DMS153 treated with DMSO at 0.1 percent for 48 hours (cell line): ENCODE results near the gene SFXN2.
"Not testable (repeated sequence)": the region's sequence is repeated elsewhere in the genome, so short reads cannot be mapped to it uniquely, and the experiment has no call there.

Source experiments
- DNase-seq: peaks from one replicate; lab custom pipeline; 2025; ENCODE audit not compliant: unreplicated experiment; lab: John Stamatoyannopoulos, UW

SFXN2 gene, protein sequence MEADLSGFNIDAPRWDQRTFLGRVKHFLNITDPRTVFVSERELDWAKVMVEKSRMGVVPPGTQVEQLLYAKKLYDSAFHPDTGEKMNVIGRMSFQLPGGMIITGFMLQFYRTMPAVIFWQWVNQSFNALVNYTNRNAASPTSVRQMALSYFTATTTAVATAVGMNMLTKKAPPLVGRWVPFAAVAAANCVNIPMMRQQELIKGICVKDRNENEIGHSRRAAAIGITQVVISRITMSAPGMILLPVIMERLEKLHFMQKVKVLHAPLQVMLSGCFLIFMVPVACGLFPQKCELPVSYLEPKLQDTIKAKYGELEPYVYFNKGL

DNA sequence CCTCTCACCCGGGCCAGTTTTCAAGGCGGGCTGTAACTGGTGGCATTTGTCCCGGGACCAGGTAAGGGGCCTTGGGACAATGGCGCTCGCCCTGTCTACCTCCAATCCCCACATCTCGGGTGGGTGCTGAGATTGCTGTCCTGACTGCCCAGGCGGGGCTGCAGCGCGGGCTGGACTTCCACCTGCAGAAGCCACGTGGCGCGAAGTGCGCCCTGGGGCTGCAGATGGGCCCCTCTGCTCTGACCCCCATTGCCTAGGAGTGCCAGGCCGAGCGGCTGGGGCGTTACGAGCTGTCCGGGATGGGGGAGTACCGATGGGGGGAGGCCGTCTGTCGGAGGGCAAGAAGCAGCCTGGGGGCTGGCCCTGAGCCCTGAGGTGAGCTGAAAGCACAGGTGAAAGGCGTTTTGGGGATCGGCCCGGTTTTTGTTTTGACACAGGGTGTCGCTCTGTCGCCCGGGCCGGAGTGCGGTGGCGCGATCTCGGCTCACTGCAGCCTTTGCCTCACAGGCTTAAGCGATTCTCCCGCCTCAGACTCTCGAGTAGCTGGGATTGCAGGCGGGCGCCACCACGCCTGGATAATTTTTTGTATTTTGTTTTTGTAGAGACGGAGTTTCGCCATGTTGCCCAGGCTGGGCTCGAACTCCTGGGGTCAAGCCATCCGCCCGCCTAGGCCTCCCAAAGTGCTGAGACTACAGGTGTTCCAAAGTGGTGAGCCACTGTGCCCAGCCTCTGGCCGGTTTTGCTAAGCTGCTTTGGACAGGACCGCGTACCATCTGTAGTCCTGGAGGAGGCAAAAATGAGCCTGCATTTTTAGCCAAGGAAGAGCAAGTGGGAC is at the start of gene SFXN2:
Gene SFXN2 (plus strand): TSS at position 16 of the 835 bp plus-strand sequence. CDS start 12,001 bp downstream, outside the sequence.
- DNase-seq = peak; percentile 22

DNA sequence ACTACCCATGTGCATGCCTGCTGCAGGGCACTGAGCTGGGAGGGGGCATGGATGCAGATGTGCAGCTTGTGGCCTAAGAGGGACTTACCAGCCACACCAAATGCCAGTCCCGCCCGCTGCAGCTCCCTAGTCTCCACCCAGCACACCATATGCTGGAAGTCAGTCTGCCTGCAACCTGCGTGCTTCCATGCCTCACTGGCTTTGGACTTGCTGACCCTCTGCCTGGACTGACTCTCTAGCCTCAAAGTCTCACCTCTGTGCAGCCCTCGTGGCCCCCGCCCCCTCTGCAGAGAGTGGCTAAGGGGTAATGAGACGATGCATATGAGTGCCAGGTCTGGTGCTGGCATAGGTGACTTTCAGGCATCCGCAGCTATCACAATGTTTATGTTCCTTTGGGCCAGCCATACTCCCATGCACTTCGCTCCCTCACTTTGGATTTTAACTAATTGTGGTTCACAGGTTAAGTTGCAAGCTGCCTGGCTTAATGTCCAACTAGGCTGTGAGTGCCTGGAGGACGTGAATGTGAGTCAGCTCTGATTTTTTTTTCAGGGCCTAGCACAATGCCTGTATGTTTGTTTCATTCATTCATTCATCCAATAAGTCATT is 48.4 kb upstream of the SFXN2 start:
- DNase-seq = no peak

DNA sequence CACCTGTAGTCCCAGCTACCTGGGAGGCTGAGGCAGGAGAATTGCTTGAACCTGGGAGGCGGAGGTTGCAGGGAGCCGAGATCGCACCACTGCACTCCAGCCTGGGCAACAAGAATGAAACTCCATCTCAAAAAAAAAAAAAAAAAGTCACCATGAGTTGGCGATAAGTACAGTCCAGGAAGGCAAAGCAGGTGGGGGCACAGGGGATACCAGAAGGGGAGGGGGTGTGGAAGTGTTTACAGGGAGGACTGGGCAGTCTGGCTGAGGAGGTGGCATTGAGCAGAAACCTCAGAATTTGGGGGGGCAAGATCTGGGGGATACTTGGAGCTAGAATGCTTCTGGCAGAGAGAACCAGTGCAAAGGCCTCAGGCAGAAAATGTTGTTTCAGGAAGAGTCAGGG is 47.0 kb upstream of the SFXN2 start:
- not testable (repeated sequence) for DNase-seq

DNA sequence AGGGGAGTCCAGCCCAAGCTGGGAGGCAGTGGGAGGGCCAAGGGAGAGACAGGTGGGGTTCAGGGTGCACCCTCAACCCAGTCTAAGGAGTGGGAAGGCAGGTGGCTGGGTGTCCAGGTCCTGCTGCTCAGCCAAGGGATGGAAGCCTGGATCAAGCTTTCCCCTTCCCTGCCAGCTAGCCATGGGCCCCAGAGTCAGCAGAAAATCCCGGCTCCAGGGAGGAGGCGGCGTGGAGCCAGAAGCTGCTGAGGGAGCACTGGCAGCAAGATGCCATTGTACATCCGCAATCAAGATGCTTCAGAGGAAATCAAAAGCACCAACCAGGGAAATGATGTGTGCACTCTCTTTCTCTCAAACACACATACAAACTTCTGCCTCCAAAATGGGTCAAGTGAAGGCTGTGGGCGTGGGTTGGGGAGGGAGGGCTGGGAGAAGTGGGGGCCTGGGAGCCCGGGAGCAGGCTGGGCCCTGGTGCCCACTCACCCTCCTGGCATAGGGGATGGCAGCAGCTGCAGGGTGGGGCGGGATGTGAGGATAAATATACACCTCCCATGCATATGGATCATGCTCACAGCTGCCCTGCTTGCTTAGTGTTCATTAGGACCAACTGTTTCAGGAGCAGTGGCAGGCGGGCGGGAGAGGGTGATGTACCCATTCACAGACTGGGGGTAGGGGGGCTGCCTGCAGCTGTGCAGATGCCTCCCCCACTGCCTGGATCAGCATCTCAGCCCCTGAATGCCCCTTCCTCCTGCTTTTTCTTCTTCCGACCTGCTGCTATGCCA is 45.9 kb upstream of the SFXN2 start:
- no peak for DNase-seq

DNA sequence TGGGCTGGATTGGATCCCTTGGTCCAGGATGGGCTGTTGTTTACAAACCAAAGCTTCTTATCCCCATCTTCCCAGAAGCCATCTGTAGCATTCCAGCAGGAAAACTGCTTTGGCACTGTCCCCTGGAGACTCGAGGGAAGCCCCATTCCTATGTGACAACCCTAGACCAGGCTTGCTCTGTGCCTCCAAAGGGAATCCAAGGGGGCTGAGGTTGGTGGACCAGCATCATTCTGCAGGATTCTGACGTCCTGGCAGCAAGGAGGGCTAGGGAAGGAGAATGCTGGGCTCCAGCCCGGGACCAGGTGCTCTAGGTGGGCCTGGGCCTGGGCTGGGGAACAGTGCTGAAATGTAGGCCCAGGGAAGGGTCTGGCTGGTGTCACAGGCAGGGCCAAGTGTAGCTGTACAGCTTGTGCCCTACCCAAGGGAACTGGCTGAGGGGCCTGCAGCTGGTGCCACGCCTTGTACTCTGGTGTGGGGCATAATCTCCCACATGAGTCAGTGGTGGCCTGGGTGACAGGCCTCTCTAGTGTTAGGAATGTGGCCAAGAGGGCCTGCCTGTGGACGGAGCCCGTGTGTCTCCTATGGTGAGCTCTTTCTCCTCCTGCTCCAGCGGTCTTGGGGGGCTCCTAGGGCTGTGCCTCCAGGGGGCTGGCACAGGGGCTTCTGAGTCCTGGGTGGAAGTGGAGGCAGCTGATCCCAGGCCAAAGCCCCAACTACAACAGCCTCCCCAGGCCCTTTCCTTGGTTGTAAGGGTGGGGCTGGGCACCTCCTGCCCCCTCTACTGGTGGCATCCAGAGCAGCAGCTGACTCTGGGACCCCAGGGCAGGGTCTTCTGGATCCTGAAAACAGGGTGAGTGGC is 45.0 kb upstream of the SFXN2 start:
- no peak for DNase-seq

DNA sequence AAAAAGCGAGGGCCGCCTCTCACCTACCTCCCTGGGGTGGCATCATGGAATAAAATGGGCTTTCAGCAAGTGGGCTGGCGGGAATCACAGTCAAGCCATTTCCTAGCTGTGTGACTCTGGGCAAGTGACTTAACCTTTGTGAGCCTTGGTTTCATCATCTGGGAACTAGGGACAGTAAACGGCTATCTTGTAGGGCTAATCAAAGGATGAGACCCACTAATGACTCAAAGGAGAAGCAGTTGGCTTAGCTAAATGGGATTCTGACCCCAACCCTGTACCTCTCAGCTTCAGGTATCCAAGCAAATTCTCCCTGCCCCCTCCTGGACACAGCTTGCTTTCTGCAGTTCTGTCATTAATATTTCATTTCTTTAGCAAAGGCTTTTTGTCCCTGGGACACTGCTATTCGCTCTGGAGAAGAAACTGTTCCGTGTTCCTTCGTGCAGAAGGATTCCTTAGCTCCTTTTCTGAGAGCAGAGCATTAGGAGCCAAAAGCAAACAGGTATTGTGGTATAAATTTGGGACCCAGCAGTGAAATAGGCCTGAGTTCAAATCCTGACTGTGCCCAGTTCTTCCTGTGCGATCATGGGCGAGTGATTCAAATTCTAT is 44.3 kb upstream of the SFXN2 start:
- DNase-seq = no peak

DNA sequence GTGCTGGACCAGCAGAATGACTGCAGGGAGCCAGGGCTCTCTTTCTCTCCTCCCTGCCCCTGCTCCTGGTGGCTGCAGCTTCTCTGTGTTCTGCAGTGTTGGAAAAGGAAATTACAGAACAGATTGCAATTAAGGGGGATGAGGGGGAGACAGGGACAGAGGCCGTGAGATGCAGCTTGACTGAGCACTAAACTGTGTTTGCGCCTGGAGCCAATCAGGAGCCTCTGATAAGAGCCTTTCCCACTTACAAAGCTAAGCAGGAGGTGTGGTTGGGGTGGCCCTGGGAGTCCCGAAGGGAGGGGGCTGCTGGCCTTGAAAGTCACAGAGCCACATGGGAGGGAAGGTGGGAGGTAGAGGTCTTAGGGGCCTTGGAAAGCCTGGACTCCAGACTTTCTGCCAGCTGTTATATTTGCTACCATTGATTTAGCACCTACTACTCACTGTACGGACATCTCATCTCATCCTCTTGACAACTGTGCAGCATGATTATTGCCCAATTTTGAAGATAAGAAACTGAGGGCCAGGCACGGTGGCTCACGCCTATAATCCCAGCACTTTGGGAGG is 43.5 kb upstream of the SFXN2 start:
- no peak for DNase-seq

DNA sequence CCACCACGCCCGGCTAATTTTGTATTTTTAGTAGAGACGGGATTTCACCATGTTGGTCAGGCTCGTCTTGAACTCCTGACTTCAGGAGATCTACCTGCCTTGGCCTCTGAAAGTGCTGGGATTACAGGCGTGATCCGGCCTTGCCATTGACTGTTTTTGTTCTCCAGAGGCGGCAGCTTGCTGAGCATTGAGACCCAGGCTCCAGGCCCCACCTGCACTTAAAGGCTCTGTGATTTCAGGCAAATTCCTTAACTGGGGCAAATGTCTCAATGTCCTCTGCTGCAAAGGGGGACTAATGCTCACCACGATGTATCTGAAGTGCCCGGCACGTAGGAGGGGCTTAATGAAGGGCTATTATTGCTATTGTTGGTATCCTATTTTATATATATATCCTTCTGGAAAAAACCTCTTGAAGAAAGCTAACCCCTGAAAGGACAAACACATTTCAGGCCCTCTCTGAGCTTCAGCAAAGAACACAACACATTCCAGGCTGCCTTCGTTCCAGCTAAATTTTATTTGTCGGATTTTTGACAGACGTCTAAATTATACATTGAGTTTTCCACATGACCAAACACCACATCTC is 41.1 kb upstream of the SFXN2 start:
- DNase-seq = no peak

DNA sequence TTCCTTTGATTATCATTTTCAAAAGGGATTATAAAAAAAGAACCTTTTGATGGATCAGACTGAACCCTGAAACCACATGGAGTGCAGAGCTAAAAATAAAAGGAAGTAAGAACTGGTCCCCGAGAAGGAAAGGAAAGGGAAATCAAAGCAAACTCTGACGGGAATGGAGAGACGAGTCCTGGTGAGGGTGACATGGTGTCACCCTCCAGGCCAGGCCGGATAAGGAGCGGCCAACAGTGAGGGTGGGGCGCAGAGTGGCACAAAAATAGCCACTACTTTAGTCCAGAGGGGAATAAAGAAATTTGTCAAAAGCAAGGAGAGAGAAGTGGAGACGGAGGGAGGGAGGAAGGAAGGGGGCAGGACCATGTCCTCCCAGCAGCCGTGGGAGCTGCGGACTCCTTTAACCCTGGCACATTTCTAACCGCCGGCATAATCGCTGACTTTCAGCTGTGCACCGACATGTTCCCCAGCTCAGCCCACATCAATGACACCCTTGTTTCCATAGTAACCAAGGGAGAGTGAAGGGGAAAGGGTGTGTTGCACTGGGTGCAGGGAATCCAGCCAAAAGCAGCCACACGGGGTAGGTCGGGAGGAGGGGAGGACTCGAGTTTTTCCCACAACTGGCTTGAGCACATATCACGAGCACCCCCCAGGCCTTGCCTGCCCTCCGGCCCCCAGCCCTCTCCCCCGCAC is 40.5 kb upstream of the SFXN2 start:
- peak; percentile 34 for DNase-seq

DNA sequence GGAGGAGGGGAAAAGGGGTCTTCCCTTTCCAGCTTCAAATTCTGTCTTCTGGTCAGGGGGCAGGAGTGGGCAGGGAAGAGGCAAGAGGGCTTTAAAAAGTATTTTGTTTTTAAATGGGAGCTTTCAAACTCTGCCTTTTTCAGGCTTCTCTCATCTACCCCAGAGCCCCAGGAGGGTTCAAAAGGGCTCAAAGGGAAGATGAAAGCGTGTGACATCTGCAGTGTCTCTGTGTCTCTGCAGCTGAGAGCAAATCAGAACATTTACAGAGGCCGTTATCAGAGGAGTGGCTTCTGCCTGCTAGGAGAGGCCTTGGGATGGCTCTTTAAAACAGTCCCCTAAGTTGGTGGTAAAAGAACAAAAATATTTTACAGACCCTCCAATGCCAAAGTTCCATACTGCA is 39.9 kb upstream of the SFXN2 start:
- no peak for DNase-seq

DNA sequence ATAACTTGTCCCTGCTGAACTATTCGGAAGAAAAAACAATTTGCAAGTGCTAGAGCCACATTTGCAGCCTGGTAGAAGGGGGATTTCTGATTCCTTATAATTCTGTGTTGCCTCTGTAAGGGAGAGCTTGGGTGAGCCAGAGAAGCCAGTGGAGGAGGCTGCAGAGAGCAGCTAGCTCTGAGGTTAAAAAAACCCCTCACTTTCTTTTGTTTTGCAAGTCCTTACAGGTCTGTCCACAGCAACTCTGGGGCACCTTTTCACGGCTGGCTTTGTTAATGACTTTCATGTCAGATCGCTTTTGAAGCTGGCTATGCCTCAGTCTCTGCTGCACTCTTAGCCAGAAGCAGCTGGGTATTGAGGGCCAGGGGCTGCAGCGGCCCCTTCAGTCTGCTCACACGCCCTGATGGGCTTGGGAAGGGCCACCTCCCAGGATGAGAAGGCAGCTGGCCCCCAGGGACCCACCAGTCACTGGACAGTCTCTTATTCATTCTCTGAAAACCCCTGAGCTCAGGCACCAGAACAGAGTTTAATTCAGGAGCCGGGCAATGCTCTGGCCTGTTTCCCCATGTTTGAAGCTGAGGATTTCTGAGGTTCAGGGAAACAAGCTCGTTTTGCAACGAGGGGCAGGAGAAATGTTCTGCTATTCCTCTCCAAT is 39.3 kb upstream of the SFXN2 start:
- no peak for DNase-seq

DNA sequence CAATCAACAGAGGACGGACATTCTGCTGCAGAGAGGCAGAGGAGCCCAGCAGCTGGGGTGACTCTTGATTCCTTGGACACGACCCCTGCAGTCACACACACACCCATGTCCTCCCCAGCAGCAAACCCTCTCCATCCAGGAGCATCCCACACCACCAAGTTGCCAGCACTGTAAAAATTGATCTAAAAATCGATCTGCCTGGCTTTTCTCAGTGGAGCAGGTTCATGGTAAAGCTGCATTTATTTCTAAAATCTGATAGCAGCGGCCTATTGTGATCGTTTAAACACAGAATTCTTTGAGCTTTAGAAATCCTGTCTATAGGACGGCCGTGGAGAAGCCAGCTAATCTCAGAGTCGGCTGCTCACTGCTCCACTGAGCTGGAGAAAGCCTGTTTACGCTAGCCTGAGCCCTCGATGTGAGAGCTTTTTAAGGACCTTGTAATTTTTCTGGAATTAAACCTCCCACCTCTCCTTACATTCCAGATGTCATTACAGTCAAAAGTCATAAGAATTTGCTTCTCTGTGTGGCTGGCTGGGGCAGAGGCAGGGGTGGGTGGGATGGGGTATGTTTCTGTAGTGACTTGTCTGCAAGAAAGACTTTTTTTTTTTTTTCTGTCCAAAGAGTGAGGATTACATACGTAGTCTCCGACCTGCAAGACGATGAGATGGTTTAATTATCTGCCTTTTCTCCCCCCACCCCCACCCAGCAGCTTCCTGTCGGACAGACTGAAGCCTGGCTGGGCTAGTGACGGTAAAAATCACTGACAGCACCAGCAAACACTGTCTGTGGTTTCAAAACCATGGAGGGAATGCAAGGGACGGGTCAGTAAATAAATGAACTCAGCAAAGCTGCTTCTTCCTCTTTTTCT is 38.5 kb upstream of the SFXN2 start:
- DNase-seq = no peak

DNA sequence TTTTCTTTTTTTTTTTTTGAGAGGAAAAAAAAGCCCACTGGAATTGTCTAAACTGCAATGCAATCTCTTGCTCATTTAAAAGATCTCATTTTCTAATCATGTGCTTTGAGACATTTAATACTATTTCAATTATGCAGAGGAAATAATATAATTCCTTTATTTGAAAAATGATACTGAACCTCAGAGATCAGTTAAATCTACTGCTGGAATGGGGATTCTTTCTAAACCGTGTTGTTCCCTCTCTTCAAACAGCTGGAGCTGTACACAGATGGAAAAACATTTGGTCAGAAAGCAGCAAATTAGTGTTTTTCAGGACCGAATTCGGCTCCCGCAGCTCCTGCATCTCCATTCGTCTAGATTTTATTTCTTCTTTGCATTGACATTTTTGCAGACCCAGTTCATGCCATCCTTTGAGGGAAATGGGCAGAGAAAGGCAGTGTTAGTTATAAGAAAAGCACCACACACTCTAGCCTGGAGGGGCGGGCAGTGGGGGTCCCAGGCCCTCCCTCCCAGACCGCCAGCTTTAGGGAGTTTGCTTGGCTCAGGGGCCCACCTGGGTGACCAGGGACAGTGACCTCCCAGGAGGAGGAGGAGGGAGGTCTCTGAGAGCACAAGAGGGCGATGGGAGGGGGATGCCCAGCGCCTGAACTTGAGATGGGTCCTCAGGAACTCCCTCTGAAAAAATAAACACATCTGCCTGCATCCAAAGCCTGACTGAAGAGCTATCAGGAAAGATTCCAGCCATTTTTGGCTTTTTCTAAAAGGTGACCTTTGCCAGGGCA is 37.7 kb upstream of the SFXN2 start:
- DNase-seq = no peak

DNA sequence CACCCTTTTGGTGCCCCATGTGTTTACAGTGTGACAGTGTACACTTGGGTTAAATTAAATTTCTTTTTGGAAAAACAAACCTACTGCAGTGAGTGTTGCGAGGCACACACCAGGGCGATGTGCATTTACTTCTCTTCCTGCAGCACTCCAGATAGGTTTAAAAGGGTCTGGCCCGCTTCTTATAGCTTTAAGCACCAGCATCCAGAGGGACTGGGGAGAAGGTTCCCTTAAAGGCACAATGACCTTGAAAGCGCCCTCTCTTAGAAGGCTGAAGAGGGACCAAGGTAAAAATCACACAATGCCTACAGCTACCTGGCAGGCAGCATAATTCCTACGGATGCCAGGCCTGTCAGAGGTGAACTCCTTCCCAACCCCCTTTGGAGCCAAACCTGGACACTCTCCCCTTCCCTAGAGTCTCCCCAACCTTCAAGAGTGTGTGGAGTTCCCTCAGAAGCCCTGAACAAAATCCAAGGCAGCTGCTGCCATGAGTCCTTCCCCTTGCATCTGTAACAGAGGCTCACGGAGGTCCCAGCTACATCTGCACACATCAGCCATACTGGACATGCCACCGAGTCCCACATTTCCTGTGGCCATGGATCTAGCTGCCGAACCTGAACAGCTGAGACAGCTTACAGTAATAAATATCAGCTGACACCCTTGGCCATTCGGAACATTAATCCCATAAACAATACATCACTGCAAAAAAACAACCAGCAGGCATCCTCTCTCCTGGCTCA is 36.9 kb upstream of the SFXN2 start:
- no peak for DNase-seq

DNA sequence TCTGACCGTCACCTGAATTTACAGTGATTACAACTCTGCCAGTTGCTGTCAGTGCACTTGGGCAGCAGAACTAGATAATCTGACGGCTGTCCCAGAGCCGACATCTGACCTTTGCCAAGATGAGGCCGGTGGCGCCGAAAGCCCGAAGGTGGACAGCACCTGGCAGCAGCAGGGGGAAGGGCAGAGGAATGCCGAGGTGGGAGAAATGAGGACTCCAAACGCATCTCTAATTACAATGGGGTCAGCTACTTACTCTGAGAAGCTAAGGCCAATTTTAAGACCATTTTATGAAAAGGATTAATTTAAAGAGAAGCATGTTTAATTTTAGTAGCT is 36.4 kb upstream of the SFXN2 start:
- DNase-seq = no peak

DNA sequence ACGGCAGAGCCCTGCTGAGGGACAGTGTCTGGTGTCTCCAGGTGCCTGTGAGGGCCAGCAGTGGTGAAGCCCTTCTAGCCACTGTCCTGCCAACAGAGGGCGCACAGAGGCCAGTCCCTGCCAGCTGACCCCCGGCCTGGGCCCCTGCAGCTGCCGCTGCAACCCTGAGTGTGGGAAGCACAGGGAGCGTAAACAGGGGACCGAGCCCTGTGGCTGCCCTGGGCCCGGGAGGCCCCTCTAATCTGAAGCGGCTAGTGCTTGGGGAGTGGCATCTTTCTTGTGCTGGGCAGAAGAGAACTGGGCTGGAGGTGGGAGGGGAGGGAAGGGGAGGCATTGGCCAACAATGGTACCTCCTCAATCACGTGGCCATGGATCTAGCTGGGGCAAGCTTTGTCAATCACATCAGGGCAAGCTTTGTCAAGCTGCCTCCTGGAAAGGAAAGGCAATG is 35.6 kb upstream of the SFXN2 start:
- peak; percentile 66 for DNase-seq
